Brain microvascular endothelial cell (primary cell): ENCODE measurements around the gene SORBS1.

Experiments used
- DNase-seq: peaks from one replicate; pipeline ENCODE4 v3.0.0-alpha.2; 2020
- H3K27ac ChIP-seq: fragments of 250-450 bp; sonication (Bioruptor Pico); 2 replicates; pipeline ENCODE4 v1.5.1; 2020; ENCODE audit warnings: mild to moderate bottlenecking, moderate library complexity
- H3K27me3 ChIP-seq: fragments of 250-450 bp; sonication (Bioruptor Pico); replicated peaks from 2 replicates; pipeline ENCODE4 v1.5.1; 2020; ENCODE audit warnings: mild to moderate bottlenecking
- H3K36me3 ChIP-seq: fragments of 250-450 bp; sonication (Bioruptor Pico); replicated peaks from 2 replicates; pipeline ENCODE4 v1.5.1; 2020; ENCODE audit warnings: mild to moderate bottlenecking
- H3K4me3 ChIP-seq: 2 replicates; pipeline ENCODE4 v1.5.1; 2011; ENCODE audit warnings: low read depth, mild to moderate bottlenecking, control low read depth, low read length, moderate library complexity
- CTCF ChIP-seq: IDR thresholded peaks from 2 replicates; pipeline ENCODE4 v1.5.1; 2011; ENCODE audit warnings: low read depth, mild to moderate bottlenecking, moderate library complexity, low read length, control low read depth, inconsistent platforms; ENCODE audit errors: missing control alignments
- in situ Hi-C: cut with HindIII; loops from 2 replicates; pipeline ENCODE4 v1.10.0; 2017; ENCODE audit warnings: low sequenced_read_pairs, low pct_ligation_motif_present

The SORBS1 gene

GRCh38 chr10:95458014-95458413, 103.2 kb downstream of the SORBS1 start:
- Histone ChIP-seq H3K36me3 (no peaks in the 10 kb centered on the region), H3K27ac (no peak overlapping the region), H3K4me3 (no peak overlapping the region), H3K27me3 (peaks cover 2% of the 10 kb centered on the region)
- DNase-seq, result no peak
- in situ Hi-C loops, result no loop called here
- no peak for TF ChIP-seq CTCF

- no peak for TF ChIP-seq CTCF
- Histone ChIP-seq H3K27ac (no peak overlapping the region), H3K27me3 (peaks cover 2% of the 10 kb centered on the region), H3K4me3 (no peak overlapping the region), H3K36me3 (no peaks in the 10 kb centered on the region)
- in situ Hi-C loops, result no loop called here
- no peak for DNase-seq
Measured at GRCh38 chr10:95457319-95457886, 103.8 kb downstream of the SORBS1 start.

GRCh38 chr10:95456516-95456915, 104.7 kb downstream of the SORBS1 start:
- no peak for DNase-seq
- Histone ChIP-seq H3K27ac (no peak overlapping the region), H3K27me3 (peaks cover 2% of the 10 kb centered on the region), H3K36me3 (no peaks in the 10 kb centered on the region), H3K4me3 (no peak overlapping the region)
- in situ Hi-C loops, result no loop called here
- TF ChIP-seq CTCF, result no peak

GRCh38 chr10:95454940-95455339, 106.2 kb downstream of the SORBS1 start:
- Histone ChIP-seq H3K27ac (no peak overlapping the region), H3K4me3 (no peak overlapping the region), H3K36me3 (no peaks in the 10 kb centered on the region), H3K27me3 (peaks cover 2% of the 10 kb centered on the region)
- in situ Hi-C loops, result no loop called here
- no peak for TF ChIP-seq CTCF
- DNase-seq, result no peak

GRCh38 chr10:95454356-95454755, 106.8 kb downstream of the SORBS1 start:
- no peak for TF ChIP-seq CTCF
- Histone ChIP-seq H3K4me3 (no peak overlapping the region), H3K27me3 (no peaks in the 10 kb centered on the region), H3K27ac (no peak overlapping the region), H3K36me3 (no peaks in the 10 kb centered on the region)
- DNase-seq, result no peak
- in situ Hi-C loops, result no loop called here
